ENCODE measurements around the gene ACSL5.
"Not testable (repeated sequence)": the region's sequence is repeated elsewhere in the genome, so short reads cannot be mapped to it uniquely, and the experiment has no call there.

Gene ACSL5

DNA sequence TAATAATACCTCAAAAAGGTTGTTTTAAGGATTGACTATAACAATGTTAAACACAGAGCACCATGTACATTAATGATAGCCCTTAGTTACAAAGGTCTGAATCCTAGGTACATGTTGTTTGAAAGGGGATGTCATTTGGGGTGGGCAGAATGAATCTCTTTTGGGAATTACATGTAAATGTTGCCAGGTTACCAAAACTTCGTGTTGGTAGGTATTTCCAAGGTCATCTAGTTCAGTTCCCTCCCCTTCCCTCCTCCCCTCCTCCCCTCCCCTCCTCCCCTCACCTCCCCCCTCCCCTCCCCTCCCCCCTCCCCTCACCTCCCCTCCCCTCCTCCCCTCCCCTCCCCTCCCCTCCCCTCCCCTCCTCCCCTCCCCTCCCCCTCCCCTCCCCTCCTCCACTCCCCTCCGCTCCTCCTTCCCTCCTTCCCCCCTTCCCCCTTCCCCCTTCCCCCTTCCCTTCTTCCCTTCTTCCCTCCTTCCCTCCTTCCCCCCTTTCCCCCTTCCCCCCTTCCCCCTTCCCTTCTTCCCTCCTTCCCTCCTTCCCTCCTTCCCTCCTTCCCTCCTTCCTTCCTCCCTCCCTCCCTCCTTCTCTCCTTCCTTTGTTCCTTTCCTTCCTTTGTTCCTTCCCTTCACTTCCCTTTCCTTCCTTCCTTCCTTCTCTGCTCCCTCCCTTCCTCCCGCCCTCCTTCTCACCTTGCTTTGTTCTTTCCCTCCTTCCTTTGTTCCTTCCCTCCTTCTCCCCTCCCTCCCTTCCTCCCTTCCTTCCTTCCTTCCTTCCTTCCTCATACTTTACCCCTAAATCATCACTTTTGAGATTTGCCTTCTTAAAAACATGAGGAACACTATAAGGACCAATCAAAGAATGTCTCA is 81.2 kb downstream of the ACSL5 start:
- Histone ChIP-seq H3K9me3 (ENCODE audit: low read length) (no peaks in the 10 kb centered on the region), H3K9ac (ENCODE audit: low read length) (no peak overlapping the region), H3K36me3 (ENCODE audit: insufficient read depth, low read length) (no peaks in the 10 kb centered on the region), H3K27ac (ENCODE audit: low read depth, low read length) (no peak overlapping the region), H3K4me3 (ENCODE audit: low read depth in 1 of 2, low read length in 2 of 2) (no peak overlapping the region), H3K27me3 (ENCODE audit: control insufficient read depth in 1 of 2, insufficient read depth in 2 of 2, low read length in 2 of 2) (no peaks in the 10 kb centered on the region), H3K4me1 (ENCODE audit: insufficient read depth, low read length) (no peaks in the 10 kb centered on the region)

DNA sequence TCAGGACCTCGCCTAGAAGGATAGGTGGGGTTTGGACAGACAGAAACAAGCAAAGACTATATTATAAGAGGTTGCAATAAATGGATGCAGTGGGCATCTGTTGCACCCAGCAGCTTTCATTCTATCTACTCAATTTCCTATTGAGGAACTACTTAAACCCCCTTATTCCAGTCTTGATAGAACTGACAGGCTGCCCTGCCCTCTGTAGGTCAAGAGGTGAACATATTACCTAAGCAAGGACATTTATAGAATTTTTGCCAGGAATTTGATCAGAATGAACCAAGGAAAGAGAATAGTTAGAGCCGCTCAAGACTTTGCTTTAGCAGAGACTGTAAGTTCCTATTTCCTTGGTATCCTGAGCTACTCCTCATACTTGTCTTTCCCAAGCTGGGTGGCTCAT is 82.6 kb downstream of the ACSL5 start:
- H3K9ac ChIP-seq (ENCODE audit: low read length), result no peak overlapping the region
- no peaks in the 10 kb centered on the region for H3K27me3 ChIP-seq (ENCODE audit: control insufficient read depth in 1 of 2, insufficient read depth in 2 of 2, low read length in 2 of 2)
- H3K4me1 ChIP-seq (ENCODE audit: insufficient read depth, low read length), result no peaks in the 10 kb centered on the region

GRCh38 chr10:112460366-112460765 is 86.5 kb downstream of the ACSL5 start:
- Histone ChIP-seq H3K36me3 (ENCODE audit: insufficient read depth, low read length) (peaks cover 18% of the 10 kb centered on the region), H3K9me3 (ENCODE audit: low read length) (no peaks in the 10 kb centered on the region), H3K4me3 (ENCODE audit: low read depth in 1 of 2, low read length in 2 of 2) (no peak overlapping the region), H3K4me1 (ENCODE audit: insufficient read depth, low read length) (no peaks in the 10 kb centered on the region), H3K27ac (ENCODE audit: low read depth, low read length) (no peak overlapping the region), H3K9ac (ENCODE audit: low read length) (no peak overlapping the region), H3K27me3 (ENCODE audit: control insufficient read depth in 1 of 2, insufficient read depth in 2 of 2, low read length in 2 of 2) (no peaks in the 10 kb centered on the region)

More for the DNA sequence above, 82.6 kb downstream of the ACSL5 start:
- Histone ChIP-seq H3K27ac (ENCODE audit: low read depth, low read length) (no peak overlapping the region), H3K9me3 (ENCODE audit: low read length) (no peaks in the 10 kb centered on the region), H3K36me3 (ENCODE audit: insufficient read depth, low read length) (peaks cover 7% of the 10 kb centered on the region), H3K4me3 (ENCODE audit: low read depth in 1 of 2, low read length in 2 of 2) (no peak overlapping the region)

DNA sequence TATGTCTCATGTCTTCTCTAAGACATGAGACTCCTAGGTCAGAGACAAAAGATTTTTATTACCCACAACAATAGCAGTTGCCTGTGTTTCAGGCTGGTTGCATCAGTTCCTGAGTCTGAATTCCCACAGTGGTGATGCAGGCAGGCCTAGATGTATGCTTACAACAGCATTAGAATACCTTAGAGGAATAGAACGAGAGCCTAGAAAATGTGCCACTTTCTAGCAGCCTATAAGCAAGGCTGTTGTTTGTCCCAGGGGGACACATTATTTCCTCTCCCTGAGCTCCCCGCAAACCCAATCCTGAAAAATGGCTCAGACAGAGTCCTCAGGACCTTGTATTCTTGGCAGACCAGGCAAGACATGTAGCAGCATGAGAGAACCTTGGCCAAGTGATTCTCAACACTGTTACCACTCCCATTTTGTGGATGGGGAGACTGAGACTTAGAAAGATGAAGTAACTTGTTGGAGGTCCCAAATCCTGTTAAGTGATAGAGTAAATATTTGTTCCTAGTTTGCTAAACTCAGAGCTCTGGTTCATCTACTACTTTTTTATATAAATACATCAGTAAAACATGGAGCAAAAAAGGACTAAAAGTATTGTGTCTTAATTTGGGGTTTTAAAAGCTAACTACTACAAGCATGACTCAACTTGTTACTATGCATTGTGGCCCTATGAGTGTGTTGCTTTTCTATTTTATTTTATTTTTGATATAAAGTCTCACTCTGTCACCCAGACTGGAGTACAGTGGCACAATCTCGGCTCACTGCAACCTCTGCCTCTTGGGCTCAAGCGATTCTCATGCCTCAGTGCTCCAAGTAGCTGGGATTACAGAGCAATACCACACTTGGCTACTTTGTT is 87.3 kb downstream of the ACSL5 start:
- H3K36me3 ChIP-seq (ENCODE audit: insufficient read depth, low read length), result peaks cover 21% of the 10 kb centered on the region
- no peak overlapping the region for H3K9ac ChIP-seq (ENCODE audit: low read length)
- no peaks in the 10 kb centered on the region for H3K9me3 ChIP-seq (ENCODE audit: low read length)
- no peaks in the 10 kb centered on the region for H3K4me1 ChIP-seq (ENCODE audit: insufficient read depth, low read length)
- H3K4me3 ChIP-seq (ENCODE audit: low read depth in 1 of 2, low read length in 2 of 2), result no peak overlapping the region
- H3K27ac ChIP-seq (ENCODE audit: low read depth, low read length), result no peak overlapping the region
- no peaks in the 10 kb centered on the region for H3K27me3 ChIP-seq (ENCODE audit: control insufficient read depth in 1 of 2, insufficient read depth in 2 of 2, low read length in 2 of 2)

- not testable (repeated sequence) for H3K27me3 ChIP-seq (ENCODE audit: control insufficient read depth in 1 of 2, insufficient read depth in 2 of 2, low read length in 2 of 2); H3K4me1 ChIP-seq (ENCODE audit: insufficient read depth, low read length); H3K4me3 ChIP-seq (ENCODE audit: low read depth in 1 of 2, low read length in 2 of 2); H3K9ac ChIP-seq (ENCODE audit: low read length); H3K9me3 ChIP-seq (ENCODE audit: low read length); H3K27ac ChIP-seq (ENCODE audit: low read depth, low read length)
- H3K36me3 ChIP-seq (ENCODE audit: insufficient read depth, low read length), result peaks cover 21% of the 10 kb centered on the region
These were observed 90.2 kb downstream of the ACSL5 start for GRCh38 chr10:112464074-112464473.

- Histone ChIP-seq H3K9ac (ENCODE audit: low read length) (no peak overlapping the region), H3K4me1 (ENCODE audit: insufficient read depth, low read length) (no peaks in the 10 kb centered on the region), H3K4me3 (ENCODE audit: low read depth in 1 of 2, low read length in 2 of 2) (no peak overlapping the region), H3K27ac (ENCODE audit: low read depth, low read length) (no peak overlapping the region), H3K27me3 (ENCODE audit: control insufficient read depth in 1 of 2, insufficient read depth in 2 of 2, low read length in 2 of 2) (no peaks in the 10 kb centered on the region), H3K36me3 (ENCODE audit: insufficient read depth, low read length) (peaks cover 21% of the 10 kb centered on the region), H3K9me3 (ENCODE audit: low read length) (no peaks in the 10 kb centered on the region)
These were observed 91.5 kb downstream of the ACSL5 start for GRCh38 chr10:112465299-112465883.

- Histone ChIP-seq H3K4me3 (ENCODE audit: low read depth in 1 of 2, low read length in 2 of 2) (no peak overlapping the region), H3K27ac (ENCODE audit: low read depth, low read length) (no peak overlapping the region), H3K36me3 (ENCODE audit: insufficient read depth, low read length) (peaks cover 14% of the 10 kb centered on the region)
These were observed 92.9 kb downstream of the ACSL5 start for GRCh38 chr10:112466802-112467201.

DNA sequence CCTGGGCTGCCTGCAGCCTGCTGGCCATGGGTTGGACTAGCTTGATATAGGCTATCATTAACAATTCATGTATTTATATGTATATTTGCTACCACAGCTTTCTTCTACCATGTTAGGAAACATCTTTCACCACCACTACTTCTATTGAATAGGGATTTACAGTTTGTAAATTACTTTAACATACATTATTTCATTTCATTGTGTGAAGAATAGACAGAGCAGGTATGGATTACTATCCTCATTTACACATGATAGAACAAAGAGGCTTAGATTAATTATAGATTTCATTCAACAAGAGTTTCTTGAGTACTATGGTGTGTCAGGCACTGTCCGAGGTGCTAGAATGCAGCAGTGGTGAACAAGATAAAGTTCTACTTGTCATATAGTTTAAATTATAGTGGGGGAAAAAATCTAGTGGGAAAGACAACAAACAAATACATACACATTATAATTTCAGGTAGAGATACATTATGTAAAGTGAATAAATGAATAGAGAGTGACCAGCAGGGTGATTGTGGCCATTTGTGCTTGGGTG is 93.7 kb downstream of the ACSL5 start:
- H3K9ac ChIP-seq (ENCODE audit: low read length), result no peak overlapping the region
- no peak overlapping the region for H3K4me3 ChIP-seq (ENCODE audit: low read depth in 1 of 2, low read length in 2 of 2)
- no peaks in the 10 kb centered on the region for H3K9me3 ChIP-seq (ENCODE audit: low read length)
- no peaks in the 10 kb centered on the region for H3K4me1 ChIP-seq (ENCODE audit: insufficient read depth, low read length)
- H3K27me3 ChIP-seq (ENCODE audit: control insufficient read depth in 1 of 2, insufficient read depth in 2 of 2, low read length in 2 of 2), result no peaks in the 10 kb centered on the region
- H3K36me3 ChIP-seq (ENCODE audit: insufficient read depth, low read length), result peaks cover 14% of the 10 kb centered on the region
- no peak overlapping the region for H3K27ac ChIP-seq (ENCODE audit: low read depth, low read length)

More at GRCh38 chr10:112466802-112467201, 92.9 kb downstream of the ACSL5 start:
- Histone ChIP-seq H3K9me3 (ENCODE audit: low read length) (no peaks in the 10 kb centered on the region), H3K4me1 (ENCODE audit: insufficient read depth, low read length) (no peaks in the 10 kb centered on the region), H3K27me3 (ENCODE audit: control insufficient read depth in 1 of 2, insufficient read depth in 2 of 2, low read length in 2 of 2) (no peaks in the 10 kb centered on the region), H3K9ac (ENCODE audit: low read length) (no peak overlapping the region)

- H3K36me3 ChIP-seq (ENCODE audit: insufficient read depth, low read length), result no peaks in the 10 kb centered on the region
- no peaks in the 10 kb centered on the region for H3K27me3 ChIP-seq (ENCODE audit: control insufficient read depth in 1 of 2, insufficient read depth in 2 of 2, low read length in 2 of 2)
- H3K4me1 ChIP-seq (ENCODE audit: insufficient read depth, low read length), result no peaks in the 10 kb centered on the region
- no peaks in the 10 kb centered on the region for H3K9me3 ChIP-seq (ENCODE audit: low read length)
- H3K27ac ChIP-seq (ENCODE audit: low read depth, low read length), result no peak overlapping the region
- no peak overlapping the region for H3K4me3 ChIP-seq (ENCODE audit: low read depth in 1 of 2, low read length in 2 of 2)
- H3K9ac ChIP-seq (ENCODE audit: low read length), result no peak overlapping the region
These were observed 98.1 kb downstream of the ACSL5 start for GRCh38 chr10:112471878-112472487.

DNA sequence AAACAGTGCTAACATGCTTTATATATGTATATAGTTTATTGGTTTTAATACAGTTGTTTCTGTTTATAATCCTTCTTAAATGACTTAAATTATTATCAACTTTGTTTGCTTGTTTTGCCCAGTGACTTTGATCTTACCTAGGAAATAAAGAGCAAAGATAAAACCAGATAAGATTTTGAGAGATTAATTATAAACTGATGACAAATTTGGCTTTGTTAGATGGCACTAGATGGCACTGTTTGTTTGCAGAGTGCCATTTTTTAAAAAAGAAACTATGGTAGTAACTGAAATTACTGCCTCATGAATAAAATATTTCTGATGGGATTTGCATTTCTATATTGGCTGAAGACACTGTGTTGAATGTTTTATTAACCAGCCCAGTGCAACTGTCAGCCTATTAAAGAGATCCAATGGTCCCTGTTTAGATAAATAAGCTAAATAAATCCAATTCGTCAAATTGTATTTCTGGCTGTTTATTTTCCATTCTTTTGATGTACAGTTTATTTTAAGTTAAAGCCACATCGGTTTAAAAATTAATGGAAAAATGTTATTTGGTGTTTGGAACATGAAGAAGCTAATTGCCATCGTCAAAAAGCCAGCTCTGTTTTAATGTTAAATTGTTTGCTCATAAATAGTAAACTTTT is 101.8 kb downstream of the ACSL5 start:
- Histone ChIP-seq H3K27ac (ENCODE audit: low read depth, low read length) (no peak overlapping the region), H3K36me3 (ENCODE audit: insufficient read depth, low read length) (no peaks in the 10 kb centered on the region), H3K9me3 (ENCODE audit: low read length) (no peaks in the 10 kb centered on the region), H3K27me3 (ENCODE audit: control insufficient read depth in 1 of 2, insufficient read depth in 2 of 2, low read length in 2 of 2) (no peaks in the 10 kb centered on the region), H3K4me3 (ENCODE audit: low read depth in 1 of 2, low read length in 2 of 2) (no peak overlapping the region), H3K4me1 (ENCODE audit: insufficient read depth, low read length) (no peaks in the 10 kb centered on the region), H3K9ac (ENCODE audit: low read length) (no peak overlapping the region)
